ENCODE data around the gene RIPK1.

DNA sequence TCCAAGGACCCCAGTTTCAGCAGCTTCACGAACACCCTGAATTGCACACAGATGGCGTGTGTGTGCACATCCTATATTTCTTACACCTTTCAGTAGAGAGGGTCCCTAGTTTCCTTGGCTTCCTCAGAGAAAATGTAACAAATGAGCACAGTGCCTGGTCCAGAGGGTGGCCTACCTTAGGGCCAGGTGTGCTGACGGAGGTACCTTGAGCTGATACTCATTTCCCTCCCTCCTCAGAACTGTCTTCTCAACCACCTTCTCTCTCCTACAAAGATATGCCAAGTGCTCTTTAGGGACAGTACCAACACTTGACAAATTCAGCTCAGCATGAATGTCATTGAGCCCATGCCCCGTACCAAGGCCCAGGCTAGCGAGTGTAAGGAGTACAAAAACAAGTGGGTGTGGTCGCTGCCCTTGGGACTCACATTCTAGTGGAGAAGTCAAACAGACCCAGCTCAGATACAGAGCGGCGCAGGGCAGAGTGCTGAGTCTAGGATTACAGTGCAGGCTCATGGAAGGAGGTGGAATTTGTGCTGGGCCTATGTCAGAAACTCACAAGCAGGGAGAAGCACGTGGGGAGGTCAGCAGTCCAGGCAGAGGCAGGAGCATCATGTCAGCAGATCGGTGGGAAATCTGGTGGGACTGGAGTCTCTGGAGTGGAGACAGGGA, 40.6 kb downstream of the RIPK1 start:
- TF ChIP-seq GATA3 (IDR thresholded peaks at IDR 0.05; ENCODE audit: low read depth, low read length) (no peak), GATA2 (IDR thresholded peaks at IDR 0.05; ENCODE audit: low read depth, low read length) (no peak)
